HEK293 (cell line): ENCODE measurements around the gene PRCC.

ENCODE experiments used
- ATF2 ChIP-seq: fragments of 450-650 bp; formaldehyde crosslinking; IDR thresholded peaks from 2 replicates; pipeline ENCODE4 v1.5.1; 2016; ENCODE audit warnings: missing biosample characterization, missing genetic modification characterization, low read depth
- CTCF ChIP-seq: fragments of 450-650 bp; formaldehyde crosslinking; IDR thresholded peaks from 2 replicates; pipeline ENCODE4 v1.5.1; 2016; ENCODE audit warnings: missing biosample characterization, missing genetic modification characterization
- GLIS2 ChIP-seq: fragments of 450-650 bp; formaldehyde crosslinking; IDR thresholded peaks from 2 replicates; pipeline ENCODE4 v1.5.1; 2016; ENCODE audit warnings: missing biosample characterization, missing genetic modification characterization
- SP2 ChIP-seq: fragments of 450-650 bp; formaldehyde crosslinking; IDR thresholded peaks from 2 replicates; pipeline ENCODE4 v1.5.1; 2016; ENCODE audit warnings: missing biosample characterization, missing genetic modification characterization
- SP3 ChIP-seq: fragments of 450-650 bp; formaldehyde crosslinking; IDR thresholded peaks from 2 replicates; pipeline ENCODE4 v1.5.1; 2016; ENCODE audit warnings: missing biosample characterization, missing genetic modification characterization
- YY1 ChIP-seq: fragments of 450-650 bp; formaldehyde crosslinking; IDR thresholded peaks from 2 replicates; pipeline ENCODE4 v1.5.1; 2018; ENCODE audit warnings: missing biosample characterization, missing genetic modification characterization
- ZNF132 ChIP-seq: fragments of 450-650 bp; formaldehyde crosslinking; IDR thresholded peaks from 2 replicates; pipeline ENCODE4 v1.5.1; 2017; ENCODE audit warnings: missing biosample characterization, missing genetic modification characterization, borderline replicate concordance
- ZNF513 ChIP-seq: fragments of 450-650 bp; IDR thresholded peaks from 2 replicates; pipeline ENCODE4 v1.5.1; 2018; ENCODE audit warnings: missing biosample characterization, missing genetic modification characterization
- ZNF514 ChIP-seq: fragments of 450-650 bp; formaldehyde crosslinking; IDR thresholded peaks from 2 replicates; pipeline ENCODE4 v1.5.1; 2016; ENCODE audit warnings: missing biosample characterization, missing genetic modification characterization
- ZNF549 ChIP-seq: fragments of 450-650 bp; IDR thresholded peaks from 2 replicates; pipeline ENCODE4 v1.5.1; 2018; ENCODE audit warnings: missing biosample characterization, missing genetic modification characterization, mild to moderate bottlenecking, inconsistent platforms, moderate library complexity
- ZNF768 ChIP-seq: fragments of 450-650 bp; formaldehyde crosslinking; IDR thresholded peaks from 2 replicates; pipeline ENCODE4 v1.5.1; 2018; ENCODE audit warnings: missing biosample characterization, mild to moderate bottlenecking, missing genetic modification characterization

GRCh38 chr1:156845953-156846545 lies 78.7 kb downstream of the PRCC start:
- TF ChIP-seq CTCF (no peak), ZNF132 (tag by site-specific recombination) (no peak), GLIS2 (tag by site-specific recombination) (no peak), SP2 (tag by site-specific recombination) (no peak), ZNF768 (tag by site-specific recombination) (no peak), YY1 (tag by site-specific recombination) (no peak), ZNF514 (tag by site-specific recombination) (no peak), ZNF513 (no peak), ZNF549 (tag by site-specific recombination) (no peak), SP3 (tag by site-specific recombination) (no peak), ATF2 (tag by site-specific recombination) (no peak)
